ENCODE data around the gene SLC35B3. TPM values are rescaled to one million over a fixed set of nuclear protein-coding genes. Genes with fewer than 3 reads are reported as not detected.

SLC35B3 gene
- total and polyA plus RNA-seq, 4 donors, result 12.3 to 24.1 (median 16.4) TPM

- Histone ChIP-seq H3K27ac (ENCODE audit: low read depth in 1 of 2, low read length in 1 of 2) (no peak overlapping the region), H3K36me3 (ENCODE audit: control insufficient read depth in 4 of 4, insufficient read depth in 4 of 4, low read length in 4 of 4) (no peaks in the 10 kb centered on the region), H3K4me1 (ENCODE audit: control insufficient read depth in 5 of 5, insufficient read depth in 5 of 5, low read length in 5 of 5) (no peaks in the 10 kb centered on the region), H3K27me3 (ENCODE audit: control insufficient read depth in 3 of 3, insufficient read depth in 3 of 3, low read length in 2 of 3) (no peaks in the 10 kb centered on the region), H3K9ac (ENCODE audit: insufficient read depth in 1 of 2, low read length in 2 of 2) (no peak overlapping the region), H3K9me3 (ENCODE audit: control insufficient read depth in 4 of 4, insufficient read depth in 3 of 4, low read length in 3 of 4) (no peaks in the 10 kb centered on the region), H3K4me3 (no peak overlapping the region)
- no peak for ATAC-seq (ENCODE audit: insufficient read depth, low FRiP score)
- 86 to 88% methylated on average over 1 of the region's 1 CpG for WGBS, 2 donors
- TF ChIP-seq CTCF (IDR thresholded peaks at IDR 0.05; ENCODE audit: control extremely low read depth, extremely low read depth), result no peak
- DNase-seq, result no peak
Measured at GRCh38 chr6:8478418-8478817, 43.1 kb upstream of the SLC35B3 start.

- H3K27me3 ChIP-seq (ENCODE audit: control insufficient read depth in 3 of 3, insufficient read depth in 3 of 3, low read length in 2 of 3), result no peaks in the 10 kb centered on the region
- no peak for TF ChIP-seq CTCF (IDR thresholded peaks at IDR 0.05; ENCODE audit: control extremely low read depth, extremely low read depth)
- no peak overlapping the region for H3K9ac ChIP-seq (ENCODE audit: insufficient read depth in 1 of 2, low read length in 2 of 2)
- H3K27ac ChIP-seq (ENCODE audit: low read depth in 1 of 2, low read length in 1 of 2), result no peak overlapping the region
- no peaks in the 10 kb centered on the region for H3K4me1 ChIP-seq (ENCODE audit: control insufficient read depth in 5 of 5, insufficient read depth in 5 of 5, low read length in 5 of 5)
- no peaks in the 10 kb centered on the region for H3K9me3 ChIP-seq (ENCODE audit: control insufficient read depth in 4 of 4, insufficient read depth in 3 of 4, low read length in 3 of 4)
- no peak for DNase-seq
- ATAC-seq (ENCODE audit: insufficient read depth, low FRiP score), result no peak
- no peaks in the 10 kb centered on the region for H3K36me3 ChIP-seq (ENCODE audit: control insufficient read depth in 4 of 4, insufficient read depth in 4 of 4, low read length in 4 of 4)
- no peak overlapping the region for H3K4me3 ChIP-seq
- 64 to 67% methylated on average over 1 of the region's 1 CpG for WGBS, 2 donors
Measured at GRCh38 chr6:8476656-8477055, 41.3 kb upstream of the SLC35B3 start.

- H3K36me3 ChIP-seq (ENCODE audit: control insufficient read depth in 4 of 4, insufficient read depth in 4 of 4, low read length in 4 of 4), result no peaks in the 10 kb centered on the region
- no peak for TF ChIP-seq CTCF (IDR thresholded peaks at IDR 0.05; ENCODE audit: control extremely low read depth, extremely low read depth)
- ATAC-seq (ENCODE audit: insufficient read depth, low FRiP score), result no peak
- DNase-seq, result no peak
- no peak overlapping the region for H3K9ac ChIP-seq (ENCODE audit: insufficient read depth in 1 of 2, low read length in 2 of 2)
- no peaks in the 10 kb centered on the region for H3K27me3 ChIP-seq (ENCODE audit: control insufficient read depth in 3 of 3, insufficient read depth in 3 of 3, low read length in 2 of 3)
- no peak overlapping the region for H3K4me3 ChIP-seq
- no peaks in the 10 kb centered on the region for H3K4me1 ChIP-seq (ENCODE audit: control insufficient read depth in 5 of 5, insufficient read depth in 5 of 5, low read length in 5 of 5)
- H3K27ac ChIP-seq (ENCODE audit: low read depth in 1 of 2, low read length in 1 of 2), result no peak overlapping the region
- WGBS, 2 donors, result 76 to 83% methylated on average over 6 of the region's 6 CpGs
- no peaks in the 10 kb centered on the region for H3K9me3 ChIP-seq (ENCODE audit: control insufficient read depth in 4 of 4, insufficient read depth in 3 of 4, low read length in 3 of 4)
Measured at GRCh38 chr6:8468552-8469356, 33.4 kb upstream of the SLC35B3 start.
